Transverse colon (tissue), 4 donors: ENCODE results near the gene GSTO1. TPM values are rescaled to one million over a fixed set of nuclear protein-coding genes. Genes with fewer than 3 reads are reported as not detected.

Source experiments
- DNase-seq: peaks from one replicate; pipeline ENCODE4 v3.0.0-alpha.2; 2019
- H3K27ac ChIP-seq, 4 donors: fragments of 200-600 bp; sonication (generic); 2 replicates each; pipeline ENCODE4 v1.5.1; 2016 to 2018; ENCODE audit warnings: inconsistent platforms in 4 of 4
- H3K27me3 ChIP-seq: fragments of 200-600 bp; sonication (generic); 2 replicates; pipeline ENCODE4 v1.5.1; 2017; ENCODE audit warnings: inconsistent platforms
- H3K36me3 ChIP-seq, 4 donors: fragments of 200-600 bp; sonication (generic); 2 replicates each; pipeline ENCODE4 v1.5.1; 2017 to 2019; ENCODE audit warnings: inconsistent platforms in 4 of 4
- H3K4me1 ChIP-seq, 4 donors: fragments of 200-600 bp; sonication (generic); 2 replicates each; pipeline ENCODE4 v1.5.1; 2017 to 2020; ENCODE audit warnings: inconsistent platforms in 4 of 4
- H3K4me3 ChIP-seq, 4 donors: fragments of 200-600 bp; sonication (generic); 1 replicate in 1 of 4; 2 replicates in 3 of 4; pipeline versions ENCODE4 v1.5.1 to v1.6.1; 2017 to 2019; ENCODE audit warnings: inconsistent platforms in 4 of 4
- H3K9me3 ChIP-seq, 2 donors: fragments of 200-600 bp; sonication (generic); 2 replicates each; pipeline ENCODE4 v1.5.1; 2017 to 2019; ENCODE audit warnings: inconsistent platforms in 2 of 2
- EP300 ChIP-seq: sonication (generic); formaldehyde crosslinking; IDR thresholded peaks from one replicate; pipeline ENCODE4 v1.6.1; 2017; ENCODE audit warnings: antibody characterized with exemption, low read depth
- POLR2A ChIP-seq: fragments of 450-650 bp; IDR thresholded peaks from one replicate; pipeline ENCODE4 v1.6.1; 2016; ENCODE audit warnings: antibody characterized with exemption, mild to moderate bottlenecking, moderate library complexity
- POLR2AphosphoS5 ChIP-seq, 3 donors: sonication (generic); formaldehyde crosslinking; IDR thresholded peaks; one replicate each; pipeline ENCODE4 v1.6.1; 2016; ENCODE audit warnings: antibody characterized with exemption in 3 of 3
- WGBS, 2 donors: methylation state at CpG; one replicate each; pipeline ENCODE4 v1.1.5; 2018; ENCODE audit warnings: low coverage in 1 of 2; 5-methylcytosine and 5-hydroxymethylcytosine counted together
- in situ Hi-C, 4 donors: fragments of 200-750 bp; cut with MboI; loops; one replicate each; pipeline versions ENCODE4 v1.15.0 to v1.15.1; 2017; ENCODE audit warnings: low sequenced_read_pairs in 3 of 4, low pct_ligation_motif_present in 1 of 4, low pct_unique_long_range_greater_than_20kb in 1 of 4
- intact Hi-C: fragments of 100-400 bp; cut with DNase I; formaldehyde crosslinking; loops from one replicate; pipeline ENCODE4 v1.15.1; 2023; ENCODE audit warnings: low total_unique reads
- total RNA-seq, 4 donors: library from RNA; depleted of rRNA; stranded (reverse); fragments of >200 nt; gene quantifications; one replicate each; pipeline ENCODE4 v1.1.0, GENCODE V29; 2016
- TF ChIP-seq, protein P1 (sequence below), 5 experiments: fragments of 200-600 bp in 3 of 5; fragments of 450-650 bp in 2 of 5; sonication (generic) in 3 of 5; IDR thresholded peaks; 1 replicate in 2 of 5; 2 replicates in 3 of 5; pipeline ENCODE4 v1.5.1; 2016 to 2017; ENCODE audit warnings: antibody characterized with exemption in 5 of 5, inconsistent platforms in 3 of 5, mild to moderate bottlenecking in 2 of 5, moderate library complexity in 1 of 5

The GSTO1 gene
- total RNA-seq, 4 donors from 2014 or later, result 21.3 to 66.2 (median 45.9) TPM

- intact Hi-C loops, result no loop called here
- H3K27ac ChIP-seq, result no peak overlapping the region
- WGBS, 2 donors, result 62 to 76% methylated on average over 11 to 17 of the region's 17 CpGs
These were observed 43.3 kb downstream of the GSTO1 start for GRCh38 chr10:104297697-104298660.

GRCh38 chr10:104299031-104299904, 44.6 kb downstream of the GSTO1 start:
- no peak overlapping the region for H3K4me3 ChIP-seq
- no peaks in the 10 kb centered on the region for H3K9me3 ChIP-seq
- H3K27ac ChIP-seq, result peak overlapping the region; percentile 46 to 78 (median 69)
- WGBS, 2 donors, result 74 to 76% methylated on average over 13 of the region's 13 CpGs
- H3K27me3 ChIP-seq, result no peaks in the 10 kb centered on the region
- in situ Hi-C loops (loop anchor here in 2 of 4 donors (5.0 to 10.0 kb wide), 2 partner anchors 46 to 48 kb away; no protein-coding TSS in a partner anchor), intact Hi-C loops (no loop called here)
- H3K4me1 ChIP-seq, result peaks cover 0 to 9% (median 7%) of the 10 kb centered on the region in 4 donors
- TF ChIP-seq POLR2AphosphoS5 (IDR thresholded peaks at IDR 0.05) (no peak), EP300 (no peak), POLR2A (no peak)
- TF ChIP-seq, protein P1, sequence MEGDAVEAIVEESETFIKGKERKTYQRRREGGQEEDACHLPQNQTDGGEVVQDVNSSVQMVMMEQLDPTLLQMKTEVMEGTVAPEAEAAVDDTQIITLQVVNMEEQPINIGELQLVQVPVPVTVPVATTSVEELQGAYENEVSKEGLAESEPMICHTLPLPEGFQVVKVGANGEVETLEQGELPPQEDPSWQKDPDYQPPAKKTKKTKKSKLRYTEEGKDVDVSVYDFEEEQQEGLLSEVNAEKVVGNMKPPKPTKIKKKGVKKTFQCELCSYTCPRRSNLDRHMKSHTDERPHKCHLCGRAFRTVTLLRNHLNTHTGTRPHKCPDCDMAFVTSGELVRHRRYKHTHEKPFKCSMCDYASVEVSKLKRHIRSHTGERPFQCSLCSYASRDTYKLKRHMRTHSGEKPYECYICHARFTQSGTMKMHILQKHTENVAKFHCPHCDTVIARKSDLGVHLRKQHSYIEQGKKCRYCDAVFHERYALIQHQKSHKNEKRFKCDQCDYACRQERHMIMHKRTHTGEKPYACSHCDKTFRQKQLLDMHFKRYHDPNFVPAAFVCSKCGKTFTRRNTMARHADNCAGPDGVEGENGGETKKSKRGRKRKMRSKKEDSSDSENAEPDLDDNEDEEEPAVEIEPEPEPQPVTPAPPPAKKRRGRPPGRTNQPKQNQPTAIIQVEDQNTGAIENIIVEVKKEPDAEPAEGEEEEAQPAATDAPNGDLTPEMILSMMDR (IDR thresholded peaks at IDR 0.05), result no peak
- no peak for DNase-seq
- no peaks in the 10 kb centered on the region for H3K36me3 ChIP-seq

More at GRCh38 chr10:104297697-104298660, 43.3 kb downstream of the GSTO1 start:
- DNase-seq, result no peak
- in situ Hi-C loops, result loop anchor here in 2 of 4 donors (5.0 to 10.0 kb wide), 2 partner anchors 47 to 49 kb away; no protein-coding TSS in a partner anchor
- Histone ChIP-seq H3K4me1 (peaks cover 0 to 9% (median 7%) of the 10 kb centered on the region in 4 donors), H3K4me3 (no peak overlapping the region), H3K9me3 (no peaks in the 10 kb centered on the region), H3K27me3 (no peaks in the 10 kb centered on the region), H3K36me3 (no peaks in the 10 kb centered on the region)
- TF ChIP-seq POLR2AphosphoS5 (IDR thresholded peaks at IDR 0.05), result no peak
- TF ChIP-seq, protein P1 (IDR thresholded peaks at IDR 0.05), result peak in 2 of 5 experiments; percentile 10 to 14

- Histone ChIP-seq H3K4me1 (peaks cover 0 to 9% (median 7%) of the 10 kb centered on the region in 4 donors), H3K27me3 (no peaks in the 10 kb centered on the region), H3K4me3 (no peak overlapping the region), H3K9me3 (no peaks in the 10 kb centered on the region), H3K36me3 (no peaks in the 10 kb centered on the region), H3K27ac (peak overlapping the region; percentile 57 to 78 (median 69))
- DNase-seq, result no peak
- in situ Hi-C loops (loop anchor here in 1 of 4 donors (5.0 kb wide), 1 partner anchor 47 kb away; no protein-coding TSS in a partner anchor), intact Hi-C loops (no loop called here)
- TF ChIP-seq POLR2AphosphoS5 (IDR thresholded peaks at IDR 0.05) (peak in 2 of 3 donors; percentile 22 to 32), POLR2A (no peak)
- WGBS, 2 donors, result 58 to 73% methylated on average over 10 to 12 of the region's 12 CpGs
These were observed 45.5 kb downstream of the GSTO1 start for GRCh38 chr10:104300002-104300735.

GRCh38 chr10:104300736-104301292, 46.1 kb downstream of the GSTO1 start:
- H3K27ac ChIP-seq, result peak overlapping the region; percentile 57 to 78 (median 69)
- intact Hi-C loops, result no loop called here
- peak; percentile 59 to 61 (median 59) for TF ChIP-seq POLR2AphosphoS5 (IDR thresholded peaks at IDR 0.05)
- no peak for TF ChIP-seq POLR2A
- no peaks in the 10 kb centered on the region for H3K27me3 ChIP-seq
- H3K36me3 ChIP-seq, result no peaks in the 10 kb centered on the region
- no peaks in the 10 kb centered on the region for H3K9me3 ChIP-seq
- in situ Hi-C loops, result loop anchor here in 1 of 4 donors (5.0 kb wide), 1 partner anchor 46 kb away; no protein-coding TSS in a partner anchor
- DNase-seq, result peak; percentile 65
- WGBS, 2 donors, result 0 to 57% methylated on average over 1 to 7 of the region's 7 CpGs
- H3K4me1 ChIP-seq, result peaks cover 0 to 13% (median 7%) of the 10 kb centered on the region in 4 donors
- H3K4me3 ChIP-seq, result no peak overlapping the region
